Cardiac septum (tissue), 1 donor: ENCODE data around the gene DIAPH2. TPM values are rescaled to one million over a fixed set of nuclear protein-coding genes. Genes with fewer than 3 reads are reported as not detected.

ENCODE experiments used
- DNase-seq: peaks from one replicate; pipeline ENCODE4 v3.0.0-alpha.2; 2020; ENCODE audit warnings: low spot score
- intact Hi-C: fragments of 100-400 bp; cut with DNase I; formaldehyde crosslinking; loops from one replicate; pipeline ENCODE4 v1.14.0; 2022
- total RNA-seq: library from RNA; stranded (reverse); fragmentation: NEBNext Ultra II Directional; extraction: Animal tissue kit (Norgen Biotek cat#: 25700); gene quantifications from one replicate; pipeline ENCODE4 v1.2.1, GENCODE V29; 2021
- donor health status: DM: no; HTN: no; CAD: no.

Gene DIAPH2
- total RNA-seq, 1 donor from 2014 or later = 13.5 TPM

DNA sequence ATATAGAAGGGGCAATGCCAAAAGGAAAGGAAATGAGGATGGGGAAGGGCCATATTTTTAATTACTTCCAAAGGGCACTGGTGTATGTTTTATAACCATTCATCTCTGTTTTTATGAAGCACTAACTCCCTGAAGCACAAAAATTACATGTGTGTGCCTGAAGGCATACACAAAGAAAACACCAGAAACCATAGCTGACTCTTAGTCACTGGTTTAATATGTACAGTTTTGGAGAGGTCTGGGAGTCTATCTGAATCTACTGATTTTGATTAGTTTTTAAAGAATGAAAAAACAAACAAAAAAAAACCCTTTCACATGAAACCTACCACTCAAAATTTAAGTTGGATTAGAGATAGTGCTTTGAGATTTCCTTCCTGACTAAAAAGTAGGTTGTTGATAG lies 637.8 kb downstream of the DIAPH2 start:
- intact Hi-C loops = no loop called here
- DNase-seq = no peak

DNA sequence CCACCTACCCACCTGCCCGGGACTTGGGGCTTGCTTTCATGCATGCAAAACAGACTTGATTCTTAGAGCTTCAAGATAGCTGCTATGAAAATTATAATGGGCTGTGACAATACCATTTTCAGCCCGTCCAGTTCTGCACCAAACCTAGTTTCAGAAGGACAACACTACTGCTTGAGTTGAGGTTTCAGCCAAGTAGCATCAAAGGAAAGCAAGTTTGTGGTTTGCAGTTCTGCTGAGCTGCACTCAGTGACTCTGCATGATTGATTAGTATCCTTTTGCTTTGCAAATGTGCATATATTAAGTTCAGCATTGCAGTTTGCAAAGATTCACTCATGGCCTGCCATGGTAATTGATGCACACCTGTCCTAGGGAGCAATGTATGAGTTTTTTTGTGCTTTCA lies 641.8 kb downstream of the DIAPH2 start:
- no peak for DNase-seq
- intact Hi-C loops = no loop called here

DNA sequence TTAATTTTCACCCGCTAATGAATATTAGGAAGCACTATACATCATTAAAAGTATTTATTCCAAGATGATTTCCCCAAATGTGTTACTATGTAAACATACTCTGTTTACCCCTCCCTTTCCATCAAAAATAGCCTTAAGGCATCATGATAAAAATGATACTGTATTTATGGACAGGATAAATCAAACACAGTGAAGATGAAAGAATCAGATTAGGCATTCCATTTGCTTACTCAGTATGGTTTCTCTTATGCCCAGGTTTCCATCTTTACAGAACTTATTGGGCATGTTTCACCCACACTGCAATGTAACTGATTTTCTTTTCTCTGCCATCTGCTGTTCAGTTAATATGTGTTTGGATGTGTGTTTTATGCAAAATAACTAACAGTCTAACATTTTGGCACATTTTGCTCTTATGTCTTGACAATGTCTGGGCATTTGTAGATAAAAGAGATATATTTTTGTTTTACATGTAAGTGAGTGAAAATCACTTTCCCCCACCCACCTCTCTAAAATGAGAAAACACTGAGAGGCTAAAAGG lies 644.3 kb downstream of the DIAPH2 start:
- intact Hi-C loops = no loop called here
- DNase-seq = no peak

DNA sequence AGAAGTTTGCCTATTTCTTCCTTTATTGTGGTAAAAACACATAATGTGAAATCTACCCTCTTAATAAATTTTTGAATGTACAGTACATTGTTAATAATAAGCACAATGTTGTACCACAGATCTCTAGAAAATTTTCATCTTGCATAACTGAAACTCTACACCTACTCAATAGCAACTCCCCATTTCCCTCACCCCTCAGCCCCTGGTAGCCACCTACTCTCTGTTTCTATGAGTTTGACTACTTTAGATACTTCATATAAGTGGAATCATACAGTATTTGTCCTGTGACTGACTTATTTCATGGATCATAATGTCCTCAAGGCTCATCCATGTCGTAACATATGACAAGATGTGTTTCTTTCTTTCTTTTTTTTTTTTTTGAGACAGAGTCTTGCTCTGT lies 645.5 kb downstream of the DIAPH2 start:
- no peak for DNase-seq
- intact Hi-C loops = no loop called here

DNA sequence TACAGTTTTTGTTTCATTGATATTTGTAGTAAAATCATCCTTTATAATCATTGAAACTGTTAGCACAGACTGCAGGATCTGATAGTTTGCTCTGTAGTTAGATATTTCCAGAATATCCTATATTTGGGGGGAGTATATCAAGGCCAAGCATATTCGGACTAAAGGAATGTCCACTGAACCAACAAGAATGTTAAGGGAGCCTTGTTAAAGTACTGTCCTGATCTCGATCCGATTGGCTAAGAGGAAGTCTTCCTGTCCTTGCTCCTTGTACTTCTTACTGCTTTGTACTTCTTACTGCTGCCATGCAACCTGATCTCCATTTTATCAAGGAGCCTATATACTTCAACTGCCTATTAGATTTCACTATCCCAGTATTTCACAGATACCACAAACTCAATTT lies 648.3 kb downstream of the DIAPH2 start:
- intact Hi-C loops = no loop called here
- no peak for DNase-seq

DNA sequence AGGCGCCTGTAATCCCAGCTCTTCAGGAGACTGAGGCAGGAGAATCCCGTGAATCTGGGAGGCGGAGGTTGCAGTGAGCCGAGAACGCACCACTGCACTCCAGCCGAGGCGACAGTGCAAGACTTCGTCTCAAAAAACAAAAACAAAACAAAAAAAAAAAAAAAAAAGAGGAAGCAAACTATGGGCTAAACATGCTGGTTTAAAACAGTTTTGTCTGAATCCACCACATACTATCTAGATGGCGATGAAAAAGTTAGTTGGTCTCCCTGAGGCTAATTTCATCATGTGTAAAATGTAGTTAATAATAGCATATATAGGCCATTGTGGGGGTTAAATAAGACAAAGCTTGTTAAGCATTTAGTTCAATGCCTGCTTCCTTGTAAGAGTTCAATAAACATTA lies 650.2 kb downstream of the DIAPH2 start:
- intact Hi-C loops = no loop called here
- DNase-seq = no peak

DNA sequence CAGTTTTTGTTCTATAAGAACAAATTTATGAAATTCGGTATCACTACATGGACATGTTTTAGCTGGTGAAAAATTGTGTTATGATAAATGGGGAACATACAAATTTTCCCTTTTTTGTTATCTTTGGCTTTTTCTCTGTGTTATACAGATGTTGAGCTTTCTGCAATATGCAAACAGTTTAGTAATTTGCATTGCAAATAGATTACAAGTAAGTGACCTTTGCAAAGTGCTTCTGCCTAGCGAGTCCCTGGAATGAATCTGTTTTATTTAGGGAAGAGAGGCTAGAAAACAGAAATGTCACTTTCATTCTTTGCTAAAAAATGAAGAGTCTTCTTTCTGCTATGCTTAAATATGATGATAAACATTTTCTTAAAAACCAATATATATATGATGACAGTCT lies 660.1 kb downstream of the DIAPH2 start:
- intact Hi-C loops = no loop called here
- no peak for DNase-seq

DNA sequence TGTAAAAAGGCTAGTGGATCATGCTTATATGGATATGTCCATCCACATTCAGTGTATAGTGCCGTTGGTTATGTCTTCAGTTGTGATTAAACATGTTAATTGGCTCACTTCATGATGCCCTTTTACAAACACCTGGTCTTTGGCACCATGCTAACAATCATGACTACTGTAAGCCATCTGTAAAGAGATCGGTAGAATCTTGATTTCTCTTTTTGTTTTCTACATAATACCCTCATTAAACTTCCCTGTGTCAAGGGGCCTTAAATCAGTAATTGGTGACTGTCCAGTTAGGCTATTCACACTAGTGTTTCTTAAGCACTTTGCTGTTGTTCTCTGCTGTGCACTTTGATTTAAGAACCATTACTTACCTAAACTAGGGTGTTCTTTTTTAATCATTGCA lies 674.3 kb downstream of the DIAPH2 start:
- intact Hi-C loops = no loop called here
- no peak for DNase-seq

DNA sequence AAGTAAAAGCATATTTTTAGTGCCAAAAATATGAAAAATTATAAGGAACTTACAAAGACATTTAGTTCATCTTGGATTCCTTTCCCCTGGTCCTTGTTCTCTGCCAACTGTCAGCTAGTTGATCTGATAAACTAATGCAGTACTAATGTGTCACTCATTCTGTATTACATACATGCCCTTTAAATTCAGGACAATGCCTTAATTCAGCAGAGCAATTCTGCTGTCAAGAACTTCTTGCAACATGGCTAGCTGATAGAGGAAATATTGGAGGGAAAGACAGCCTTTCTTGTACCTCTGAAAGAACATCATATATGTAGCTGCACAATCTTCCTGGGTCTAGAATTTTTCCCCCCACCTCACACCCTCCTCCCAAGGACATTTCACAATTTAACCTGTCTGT lies 679.2 kb downstream of the DIAPH2 start:
- no peak for DNase-seq
- intact Hi-C loops = no loop called here

DNA sequence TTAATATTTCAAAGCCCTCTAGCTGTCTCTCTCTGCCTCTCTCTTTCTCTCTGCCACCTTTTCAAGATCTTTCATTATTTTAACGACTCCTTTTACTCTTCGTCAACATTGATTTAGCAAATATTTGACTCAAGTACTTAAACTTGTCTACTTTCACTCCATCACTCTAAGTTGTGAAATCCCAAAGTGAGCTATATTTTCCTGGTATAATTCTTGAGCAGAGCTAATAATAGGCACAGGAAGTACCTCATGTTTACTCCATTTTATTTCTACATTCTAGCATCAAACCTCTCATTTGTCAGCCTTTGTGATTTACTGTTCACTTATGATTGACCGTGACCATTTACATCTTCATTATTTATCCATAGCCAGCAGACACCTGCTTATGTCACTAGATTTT lies 681.6 kb downstream of the DIAPH2 start:
- intact Hi-C loops = no loop called here
- no peak for DNase-seq

DNA sequence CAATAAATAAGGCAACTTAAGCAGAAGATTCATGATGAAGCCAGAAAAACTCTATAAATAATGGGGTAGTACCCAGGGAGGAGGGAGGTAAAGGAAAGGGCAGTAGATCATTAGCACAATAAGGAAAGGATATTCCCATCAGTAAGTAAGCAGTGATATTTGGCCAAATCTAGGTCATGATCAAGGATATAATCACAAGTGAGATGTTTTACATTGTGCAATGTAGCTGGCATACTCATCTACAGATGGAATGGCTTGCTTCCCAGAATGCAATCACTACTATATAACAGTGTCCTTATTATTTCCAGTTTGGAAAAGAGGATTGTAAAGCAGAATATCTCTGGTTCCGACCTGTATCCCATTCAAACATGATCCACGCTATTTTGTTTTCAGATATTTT lies 682.5 kb downstream of the DIAPH2 start:
- DNase-seq = no peak
- intact Hi-C loops = no loop called here

DNA sequence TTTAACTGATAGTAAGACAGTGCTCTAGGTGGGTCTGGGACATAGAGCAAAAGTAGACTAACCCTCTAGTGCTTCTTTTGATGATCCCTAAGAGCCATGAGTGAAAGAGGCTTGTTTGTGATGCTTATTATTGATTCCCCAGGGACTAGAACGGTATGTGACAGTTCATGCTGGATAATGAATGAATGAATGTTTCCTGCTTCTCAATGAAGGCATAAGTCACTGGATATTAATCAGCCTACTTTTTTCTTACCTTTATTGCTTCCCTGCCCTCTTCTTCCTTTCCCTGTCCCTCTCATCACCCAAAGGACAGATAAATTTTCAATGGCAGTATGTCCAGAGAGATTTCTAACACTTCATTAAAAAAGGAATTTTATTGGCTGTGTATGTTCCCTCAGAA lies 685.3 kb downstream of the DIAPH2 start:
- intact Hi-C loops = no loop called here
- no peak for DNase-seq

DNA sequence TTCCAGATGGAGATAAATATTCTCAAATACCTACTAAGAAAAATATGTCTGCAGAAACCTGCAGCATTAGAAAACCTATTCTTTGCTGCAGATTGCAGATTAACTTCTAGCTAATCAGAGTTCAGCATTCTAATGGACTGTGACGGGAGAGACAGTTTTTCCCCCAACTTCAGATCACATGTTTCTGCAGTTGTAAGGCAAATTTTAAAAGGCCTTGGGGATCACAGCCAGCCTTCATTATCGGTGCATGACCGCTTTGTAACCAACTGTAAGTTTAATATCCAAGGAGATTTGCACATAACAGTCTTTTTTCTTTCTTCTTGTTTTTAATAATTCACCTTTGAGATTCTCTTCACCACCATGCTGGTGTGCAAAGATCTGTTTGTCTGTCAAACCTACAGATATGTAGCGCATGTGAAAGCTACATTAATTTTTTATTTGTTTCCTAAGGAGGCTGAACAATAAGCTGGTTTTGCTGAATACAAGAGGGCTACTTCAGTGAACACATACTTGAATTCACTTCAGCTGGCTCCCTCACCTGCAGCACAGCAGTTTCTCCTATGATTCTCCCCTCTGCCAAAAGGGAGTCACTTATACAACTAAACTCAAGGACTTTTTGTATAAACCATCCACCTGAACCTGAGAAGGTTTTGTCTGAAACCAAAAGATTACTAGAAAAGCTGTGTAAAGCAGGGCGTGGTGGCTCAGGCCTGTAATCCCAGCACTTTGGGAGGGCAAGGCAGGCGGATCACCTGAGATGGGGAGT lies 687.5 kb downstream of the DIAPH2 start:
- intact Hi-C loops = no loop called here
- DNase-seq = no peak

DNA sequence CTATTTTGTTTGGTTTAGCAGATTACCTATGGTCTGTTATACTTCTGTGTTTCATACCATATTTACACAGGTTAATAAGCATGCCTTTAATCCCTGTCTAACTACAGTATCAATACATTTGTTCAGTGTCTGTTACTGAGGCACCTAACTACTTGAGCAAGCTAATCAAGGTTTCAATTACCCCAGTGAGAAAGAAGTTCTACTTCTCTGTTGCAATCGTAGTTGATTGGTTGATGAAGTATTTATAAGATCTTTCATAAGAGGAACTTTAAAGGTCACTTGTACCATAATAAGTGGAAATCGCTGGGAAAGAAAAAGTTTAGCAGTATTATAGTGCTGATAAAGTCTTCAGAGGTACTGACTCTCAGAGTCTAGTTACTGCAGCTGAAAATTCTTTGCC lies 689.6 kb downstream of the DIAPH2 start:
- intact Hi-C loops = no loop called here
- no peak for DNase-seq

DNA sequence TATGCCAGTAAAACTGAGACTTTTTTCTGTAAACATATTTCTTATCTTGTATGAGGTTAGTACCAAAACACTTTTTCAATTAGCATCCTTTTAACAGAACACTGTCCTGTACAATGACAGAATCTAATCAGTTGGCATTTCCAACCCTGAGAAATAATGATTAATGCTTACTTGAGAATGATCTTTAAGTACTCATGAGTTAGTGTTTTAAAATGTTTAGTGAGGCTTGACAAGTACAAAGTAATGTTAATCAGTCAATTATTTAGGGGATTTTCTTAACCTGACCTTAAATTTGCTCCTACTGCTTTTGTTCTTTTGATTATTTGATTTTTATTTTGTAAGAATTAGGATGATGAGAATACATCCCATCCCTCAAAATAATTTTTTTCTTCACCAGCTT lies 695.6 kb downstream of the DIAPH2 start:
- intact Hi-C loops = no loop called here
- no peak for DNase-seq

DNA sequence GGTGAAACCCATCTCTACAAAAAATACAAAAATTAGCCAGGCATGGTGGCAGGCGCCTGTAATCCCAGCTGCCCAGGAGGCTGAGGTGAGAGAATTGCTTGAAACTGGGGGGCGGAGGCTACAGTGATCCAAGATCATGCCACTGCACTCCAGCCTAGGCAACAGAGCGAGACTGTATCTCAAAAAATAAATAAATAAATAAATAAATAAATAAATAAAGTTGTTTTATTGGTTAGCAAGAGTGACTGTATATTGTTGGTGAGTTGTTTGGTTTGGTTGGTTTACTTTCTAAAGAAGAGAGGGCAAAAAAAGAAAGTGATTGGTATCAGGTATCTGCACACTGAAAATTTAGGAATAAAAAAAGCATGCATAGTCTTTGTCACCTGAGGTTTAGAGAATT lies 700.0 kb downstream of the DIAPH2 start:
- no peak for DNase-seq
- intact Hi-C loops = no loop called here

DNA sequence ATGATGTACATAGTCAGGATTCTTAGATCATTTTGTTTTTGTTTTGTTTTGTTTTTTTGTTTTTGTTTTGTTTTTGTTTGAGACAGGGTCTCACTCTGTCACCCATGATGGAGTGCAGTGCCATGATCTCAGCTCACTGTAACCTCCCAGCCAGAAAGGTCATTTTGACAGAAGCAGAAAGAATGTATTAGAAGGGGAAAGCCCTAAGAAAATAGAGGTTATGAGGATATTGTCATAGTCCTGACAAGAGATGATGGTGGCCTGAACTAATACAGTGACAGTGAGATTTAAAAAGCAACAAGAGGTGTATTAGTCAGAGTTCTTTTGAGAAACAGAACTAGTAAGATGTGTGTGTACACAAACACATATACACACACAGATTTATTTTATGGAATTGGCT lies 702.4 kb downstream of the DIAPH2 start:
- intact Hi-C loops = no loop called here
- DNase-seq = no peak

DNA sequence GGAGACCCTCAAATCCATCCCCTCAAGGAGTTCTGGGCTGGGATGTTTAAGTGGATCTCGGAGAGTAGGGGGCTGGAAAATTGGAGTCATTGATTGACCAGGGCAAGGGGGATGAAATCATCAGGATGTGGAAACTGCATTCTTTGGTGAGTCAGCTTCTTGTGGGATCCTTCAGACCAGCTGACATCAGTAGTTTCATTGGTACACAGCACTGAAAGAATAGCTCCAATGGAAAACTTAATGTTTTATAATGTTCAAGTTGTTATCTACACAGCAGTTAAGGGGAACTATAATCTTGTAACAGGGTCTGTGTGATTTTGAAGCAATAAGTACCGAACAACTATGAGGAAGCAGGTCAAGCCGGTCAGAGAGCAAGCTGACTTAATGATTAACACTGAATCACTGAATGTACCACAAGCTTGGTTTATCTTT lies 705.1 kb downstream of the DIAPH2 start:
- no peak for DNase-seq
- intact Hi-C loops = no loop called here

DNA sequence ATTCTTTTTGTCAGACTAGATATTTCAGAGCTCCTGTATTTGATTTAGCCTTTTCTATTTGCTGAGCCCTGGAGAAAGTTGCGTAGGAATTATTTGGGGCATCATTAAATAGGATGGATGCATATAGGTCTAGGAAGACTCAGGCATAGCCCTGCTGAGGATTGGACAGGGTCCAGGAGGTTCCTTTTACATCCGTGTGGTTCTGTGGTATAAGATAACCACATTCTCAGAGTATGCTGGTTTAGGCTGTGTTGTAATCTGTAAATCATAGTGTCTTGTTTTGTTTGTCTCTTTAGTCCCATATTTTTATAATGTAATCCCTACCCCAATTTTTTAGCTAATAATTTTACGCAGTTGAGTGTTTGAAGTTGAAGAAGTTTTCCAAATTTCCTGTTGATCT lies 712.7 kb downstream of the DIAPH2 start:
- DNase-seq = no peak
- intact Hi-C loops = no loop called here

DNA sequence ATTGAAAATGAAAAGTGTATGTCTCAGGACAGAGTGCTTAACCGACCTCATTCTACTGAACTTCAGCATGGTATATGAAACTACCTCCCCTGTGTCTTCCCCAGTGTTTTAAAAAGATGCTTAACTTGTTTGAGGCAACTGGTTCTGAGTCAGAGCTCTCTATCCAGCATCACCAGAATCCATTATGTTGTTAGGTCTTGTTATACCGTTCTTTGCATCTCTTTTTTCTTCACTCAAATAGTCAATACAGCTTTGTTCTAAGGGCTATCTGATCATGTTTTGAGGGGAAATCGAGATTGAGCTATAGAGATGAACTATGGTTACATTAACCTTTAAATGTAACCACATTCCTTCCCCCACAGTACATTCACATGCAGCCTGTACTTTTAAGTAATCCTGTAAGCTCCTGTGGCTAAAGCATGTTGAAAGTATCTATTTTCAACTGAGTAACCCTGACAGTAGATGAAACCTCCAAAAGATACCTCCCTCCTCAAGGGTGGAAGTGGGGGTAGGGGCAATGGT lies 713.4 kb downstream of the DIAPH2 start:
- intact Hi-C loops = no loop called here

DNA sequence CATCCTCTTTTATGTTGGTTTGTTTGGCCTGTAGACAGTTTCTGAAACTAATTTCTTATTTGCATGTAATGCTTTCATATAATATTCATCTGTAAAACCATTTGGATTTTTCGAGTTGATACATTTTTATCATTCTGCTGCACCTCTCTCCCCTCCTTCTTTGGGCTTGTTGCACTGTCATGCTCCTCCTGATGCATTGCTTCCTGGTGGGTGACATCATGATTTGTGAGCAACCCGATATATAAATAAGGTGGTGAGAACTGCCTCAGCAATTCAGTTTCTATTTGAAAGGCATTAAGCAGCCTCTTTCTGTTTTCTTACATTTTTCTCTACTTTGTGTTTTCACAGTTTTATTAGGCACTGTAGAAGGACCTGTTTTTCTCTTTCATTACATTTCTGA lies 714.8 kb downstream of the DIAPH2 start:
- no peak for DNase-seq
- intact Hi-C loops = no loop called here

More for the DNA sequence above, 713.4 kb downstream of the DIAPH2 start:
- DNase-seq = no peak

DNA sequence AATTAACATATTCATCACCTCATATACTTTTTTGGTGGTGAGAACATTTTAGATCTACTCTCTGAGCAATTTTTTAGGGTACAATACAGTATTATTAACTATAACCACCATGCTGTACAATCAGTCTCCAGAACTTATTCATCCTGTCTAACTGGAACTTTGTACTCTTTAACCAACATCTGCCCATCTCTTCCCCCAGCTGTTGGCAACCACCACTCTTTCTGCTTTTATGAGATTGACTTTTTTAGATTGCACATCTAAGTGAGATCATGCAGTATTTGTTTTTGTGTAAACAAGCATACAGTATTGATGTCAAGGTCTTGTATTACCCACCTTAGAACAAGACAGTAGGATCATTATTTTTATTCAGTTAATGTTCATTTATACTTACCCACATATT lies 715.9 kb downstream of the DIAPH2 start:
- no peak for DNase-seq
- intact Hi-C loops = no loop called here
